Stomach (tissue), 4 donors: ENCODE results near the gene SPDYE1.
"Not testable (repeated sequence)": the region's sequence is repeated elsewhere in the genome, so short reads cannot be mapped to it uniquely, and the experiment has no call there.

Experiments
- POLR2A ChIP-seq, 4 donors: fragments of 450-650 bp; IDR thresholded peaks; one replicate each; pipeline ENCODE4 v1.6.1; 2016; ENCODE audit warnings: antibody characterized with exemption in 4 of 4, control low read depth in 2 of 4, mild to moderate bottlenecking in 1 of 4, moderate library complexity in 1 of 4
- POLR2AphosphoS5 ChIP-seq, 3 donors: sonication (generic); formaldehyde crosslinking; IDR thresholded peaks; one replicate each; pipeline ENCODE4 v1.6.1; 2016; ENCODE audit warnings: antibody characterized with exemption in 3 of 3
- TF ChIP-seq, protein P1 (sequence below), 7 experiments: fragments of 450-650 bp in 4 of 7; fragments of 200-600 bp in 3 of 7; sonication (generic) in 3 of 7; IDR thresholded peaks; one replicate each; pipeline ENCODE4 v1.5.1; 2016 to 2019; ENCODE audit warnings: antibody characterized with exemption in 7 of 7, control low read depth in 2 of 7, mild to moderate bottlenecking in 1 of 7

DNA sequence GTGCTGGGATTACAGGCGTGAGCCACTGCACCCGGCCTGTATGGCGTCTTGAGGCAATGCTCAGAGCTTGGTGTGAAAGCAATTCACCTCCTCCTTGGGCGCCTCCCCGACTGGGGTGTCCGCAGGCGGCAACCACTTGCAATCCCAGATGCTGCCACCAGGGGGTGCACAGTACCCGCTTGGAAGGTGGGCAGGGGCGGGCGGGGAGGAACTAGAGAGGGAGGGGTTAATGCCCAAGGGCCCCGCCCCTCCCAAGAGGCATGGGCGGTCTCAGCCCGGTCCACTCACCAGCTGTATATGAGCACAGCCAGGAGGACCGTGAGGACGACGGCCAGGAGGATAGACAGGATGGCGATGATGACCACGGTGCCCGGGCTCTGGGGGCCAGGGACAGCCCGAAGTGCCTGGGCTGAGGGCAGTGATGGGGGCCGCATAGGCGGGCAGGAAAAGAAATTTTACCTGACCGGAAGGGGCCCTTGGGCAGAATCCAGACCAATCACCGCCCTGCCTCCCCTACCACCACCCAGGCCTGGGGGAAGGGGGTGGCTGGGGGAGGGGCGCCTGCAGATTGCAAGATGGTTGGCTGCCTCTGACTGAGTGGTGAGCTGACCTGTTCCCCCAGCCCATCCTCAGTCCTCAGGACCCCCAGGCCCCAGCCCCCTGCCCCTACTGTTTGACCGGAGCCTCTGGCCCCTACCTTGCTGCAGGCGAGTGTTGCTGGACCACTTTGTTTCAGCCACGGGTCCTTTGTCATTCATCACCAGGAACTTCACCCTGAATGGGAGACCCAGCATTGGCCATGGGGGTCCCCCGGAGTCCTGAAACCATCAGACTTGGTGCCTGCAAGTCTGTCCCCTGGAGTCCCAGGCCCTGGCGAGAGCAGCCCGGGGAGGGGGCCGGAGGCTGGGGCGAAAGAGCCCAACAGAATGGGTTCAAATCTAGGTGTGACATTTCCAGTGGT lies 11.5 kb upstream of the SPDYE1 start:
- TF ChIP-seq, protein P1, sequence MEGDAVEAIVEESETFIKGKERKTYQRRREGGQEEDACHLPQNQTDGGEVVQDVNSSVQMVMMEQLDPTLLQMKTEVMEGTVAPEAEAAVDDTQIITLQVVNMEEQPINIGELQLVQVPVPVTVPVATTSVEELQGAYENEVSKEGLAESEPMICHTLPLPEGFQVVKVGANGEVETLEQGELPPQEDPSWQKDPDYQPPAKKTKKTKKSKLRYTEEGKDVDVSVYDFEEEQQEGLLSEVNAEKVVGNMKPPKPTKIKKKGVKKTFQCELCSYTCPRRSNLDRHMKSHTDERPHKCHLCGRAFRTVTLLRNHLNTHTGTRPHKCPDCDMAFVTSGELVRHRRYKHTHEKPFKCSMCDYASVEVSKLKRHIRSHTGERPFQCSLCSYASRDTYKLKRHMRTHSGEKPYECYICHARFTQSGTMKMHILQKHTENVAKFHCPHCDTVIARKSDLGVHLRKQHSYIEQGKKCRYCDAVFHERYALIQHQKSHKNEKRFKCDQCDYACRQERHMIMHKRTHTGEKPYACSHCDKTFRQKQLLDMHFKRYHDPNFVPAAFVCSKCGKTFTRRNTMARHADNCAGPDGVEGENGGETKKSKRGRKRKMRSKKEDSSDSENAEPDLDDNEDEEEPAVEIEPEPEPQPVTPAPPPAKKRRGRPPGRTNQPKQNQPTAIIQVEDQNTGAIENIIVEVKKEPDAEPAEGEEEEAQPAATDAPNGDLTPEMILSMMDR (IDR thresholded peaks at IDR 0.05), result peak in 3 of 7 experiments; percentile 56 to 86 (median 66)
- TF ChIP-seq POLR2A, POLR2AphosphoS5 (IDR thresholded peaks at IDR 0.05): not testable (repeated sequence)
